ENCODE measurements around the gene HSPG2.

Gene HSPG2

GRCh38 chr1:21873174-21873573, 63.9 kb downstream of the HSPG2 start:
- no peak for DNase-seq (ENCODE audit: low spot score)
- TF ChIP-seq, protein P1, sequence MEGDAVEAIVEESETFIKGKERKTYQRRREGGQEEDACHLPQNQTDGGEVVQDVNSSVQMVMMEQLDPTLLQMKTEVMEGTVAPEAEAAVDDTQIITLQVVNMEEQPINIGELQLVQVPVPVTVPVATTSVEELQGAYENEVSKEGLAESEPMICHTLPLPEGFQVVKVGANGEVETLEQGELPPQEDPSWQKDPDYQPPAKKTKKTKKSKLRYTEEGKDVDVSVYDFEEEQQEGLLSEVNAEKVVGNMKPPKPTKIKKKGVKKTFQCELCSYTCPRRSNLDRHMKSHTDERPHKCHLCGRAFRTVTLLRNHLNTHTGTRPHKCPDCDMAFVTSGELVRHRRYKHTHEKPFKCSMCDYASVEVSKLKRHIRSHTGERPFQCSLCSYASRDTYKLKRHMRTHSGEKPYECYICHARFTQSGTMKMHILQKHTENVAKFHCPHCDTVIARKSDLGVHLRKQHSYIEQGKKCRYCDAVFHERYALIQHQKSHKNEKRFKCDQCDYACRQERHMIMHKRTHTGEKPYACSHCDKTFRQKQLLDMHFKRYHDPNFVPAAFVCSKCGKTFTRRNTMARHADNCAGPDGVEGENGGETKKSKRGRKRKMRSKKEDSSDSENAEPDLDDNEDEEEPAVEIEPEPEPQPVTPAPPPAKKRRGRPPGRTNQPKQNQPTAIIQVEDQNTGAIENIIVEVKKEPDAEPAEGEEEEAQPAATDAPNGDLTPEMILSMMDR (IDR thresholded peaks at IDR 0.05; ENCODE audit: extremely low read depth, insufficient read depth, missing control alignments): no peak
- in situ Hi-C loops (cut with MboI; ENCODE audit: low pct_unique_long_range_greater_than_20kb, low sequenced_read_pairs, unreplicated experiment): no loop called here

DNA sequence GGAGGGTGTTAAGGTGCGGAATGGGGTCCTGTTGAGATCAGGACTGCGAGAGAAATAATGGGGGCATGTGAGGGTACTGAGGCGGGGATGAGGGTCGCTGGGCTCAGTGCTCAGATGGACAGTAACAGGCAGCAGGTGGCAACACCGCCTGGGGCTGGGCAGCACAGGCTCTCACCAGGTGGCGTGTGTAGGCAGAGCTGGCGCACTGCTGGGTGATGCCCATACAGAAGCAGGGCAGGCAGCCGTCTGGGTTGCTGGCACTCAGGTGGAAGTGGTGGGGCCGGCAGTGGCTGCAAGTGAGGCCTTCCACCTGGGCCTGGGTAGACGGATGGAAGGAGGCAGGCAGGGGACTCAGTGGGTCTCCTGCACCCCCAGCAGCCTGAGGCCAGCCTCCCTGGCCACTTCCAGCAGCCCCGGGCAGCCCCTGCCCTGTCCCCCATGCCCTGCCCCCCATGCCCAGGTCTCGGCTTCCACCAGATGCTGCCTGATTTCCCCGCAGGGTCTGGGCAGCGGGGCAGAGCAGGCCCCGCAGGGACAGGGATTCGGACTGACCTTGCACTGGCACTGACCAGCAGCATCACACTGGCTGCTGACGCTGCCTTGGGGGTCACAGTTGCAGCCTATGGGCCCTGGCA, 64.5 kb downstream of the HSPG2 start:
- DNase-seq (ENCODE audit: low spot score): no peak
- TF ChIP-seq, protein P1 (IDR thresholded peaks at IDR 0.05; ENCODE audit: extremely low read depth, insufficient read depth, missing control alignments): no peak
- in situ Hi-C loops (cut with MboI; ENCODE audit: low pct_unique_long_range_greater_than_20kb, low sequenced_read_pairs, unreplicated experiment): no loop called here

- TF ChIP-seq, protein P1 (IDR thresholded peaks at IDR 0.05; ENCODE audit: extremely low read depth, insufficient read depth, missing control alignments): no peak
- DNase-seq (ENCODE audit: low spot score): no peak
- in situ Hi-C loops (cut with MboI; ENCODE audit: low pct_unique_long_range_greater_than_20kb, low sequenced_read_pairs, unreplicated experiment): no loop called here
These were observed 65.2 kb downstream of the HSPG2 start for GRCh38 chr1:21871943-21872342.

DNA sequence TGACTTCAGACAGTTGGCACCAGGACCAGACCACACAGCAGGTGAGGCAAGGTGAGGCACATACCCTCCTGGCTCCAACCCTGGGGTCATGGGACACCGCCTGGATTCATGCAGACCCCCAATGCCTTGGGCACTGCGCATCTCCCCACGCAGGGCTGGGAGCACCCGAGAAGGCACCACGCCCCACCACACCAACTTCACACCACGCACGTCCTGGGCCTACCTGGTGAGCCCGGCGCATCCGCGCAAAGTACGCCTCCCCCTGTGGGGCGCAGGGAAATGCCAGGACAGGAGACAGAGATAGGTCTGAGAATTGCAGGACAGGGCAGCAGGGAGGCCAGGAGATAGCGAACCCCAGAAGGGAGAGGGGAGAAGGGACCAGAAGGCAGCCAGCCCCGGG, 66.5 kb downstream of the HSPG2 start:
- TF ChIP-seq, protein P1 (IDR thresholded peaks at IDR 0.05; ENCODE audit: extremely low read depth, insufficient read depth, missing control alignments): no peak
- in situ Hi-C loops (cut with MboI; ENCODE audit: low pct_unique_long_range_greater_than_20kb, low sequenced_read_pairs, unreplicated experiment): no loop called here
- DNase-seq (ENCODE audit: low spot score): no peak

DNA sequence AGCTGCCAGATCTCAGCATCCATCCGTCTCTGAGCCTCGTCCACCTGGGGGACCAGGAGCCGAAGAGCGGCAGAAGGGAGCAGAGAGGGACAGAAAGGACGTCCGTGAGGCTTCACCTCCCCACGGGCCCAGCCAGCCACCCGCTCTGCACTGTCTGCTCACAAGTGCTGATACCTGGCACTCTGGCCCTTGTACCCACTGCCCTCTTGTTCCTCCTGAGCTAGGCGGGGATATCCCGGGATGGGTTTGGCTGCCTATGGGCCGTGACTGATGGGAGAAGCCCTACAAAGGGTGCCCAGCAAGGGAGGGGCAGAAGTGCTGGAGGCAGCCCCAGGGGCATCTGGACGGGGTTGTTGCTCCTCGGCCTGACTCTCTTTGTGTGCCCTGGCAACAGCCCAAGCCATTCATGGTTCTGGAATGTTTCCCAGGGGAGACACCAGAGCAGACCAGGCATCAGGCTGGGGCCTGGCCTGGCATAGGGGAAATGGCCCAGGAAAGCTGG, 67.4 kb downstream of the HSPG2 start:
- DNase-seq (ENCODE audit: low spot score): no peak
- TF ChIP-seq, protein P1 (IDR thresholded peaks at IDR 0.05; ENCODE audit: extremely low read depth, insufficient read depth, missing control alignments): no peak
- in situ Hi-C loops (cut with MboI; ENCODE audit: low pct_unique_long_range_greater_than_20kb, low sequenced_read_pairs, unreplicated experiment): no loop called here

- in situ Hi-C loops (cut with MboI; ENCODE audit: low pct_unique_long_range_greater_than_20kb, low sequenced_read_pairs, unreplicated experiment): no loop called here
- DNase-seq (ENCODE audit: low spot score): no peak
- TF ChIP-seq, protein P1 (IDR thresholded peaks at IDR 0.05; ENCODE audit: extremely low read depth, insufficient read depth, missing control alignments): no peak
These were observed 68.1 kb downstream of the HSPG2 start for GRCh38 chr1:21868941-21869454.

All from GM13977 (cell line).